H1 (cell line): ENCODE results near the gene IRF5. TPM values are rescaled to one million over a fixed set of nuclear protein-coding genes. Genes with fewer than 3 reads are reported as not detected.

Experiments
- CTCF ChIA-PET: fragments of 300-600 bp; sonication (Branson Sonifier 250); formaldehyde crosslinking; loops from one replicate; lab custom pipeline; 2021; ENCODE audit not compliant: partially characterized antibody; lab: Charles Lee
- POLR2A ChIA-PET: fragments of 300-600 bp; sonication (Branson Sonifier 250); formaldehyde crosslinking; loops from one replicate; lab custom pipeline; 2021; ENCODE audit warnings: inconsistent platforms; ENCODE audit not compliant: partially characterized antibody; lab: Charles Lee
- DNase-seq, 2 experiments: peaks; one replicate each; pipeline versions ENCODE4 v3.0.0 to v3.0.0-alpha.2; 2010 to 2022; ENCODE audit warnings: low spot score in 2 of 2, low read depth in 1 of 2, mixed read lengths in 1 of 2
- FAIRE-seq: peaks from 2 replicates; lab custom pipeline; 2011; peaks lifted over from hg19 to GRCh38; lab: Jason Lieb, UNC
- H2AFZ ChIP-seq: 2 replicates; pipeline ENCODE4 v1.8.1; 2012; ENCODE audit warnings: low read length, inconsistent platforms
- H2AK5ac ChIP-seq: 2 replicates; pipeline ENCODE4 v1.6.1; 2013; ENCODE audit warnings: low read depth, low read length
- H2BK120ac ChIP-seq: replicated peaks from 2 replicates; pipeline ENCODE3; 2013; ENCODE audit warnings: low read depth, low read length, inconsistent platforms
- H2BK12ac ChIP-seq: 2 replicates; pipeline ENCODE4 v1.6.1; 2013; ENCODE audit warnings: low read depth, low read length
- H2BK15ac ChIP-seq: 2 replicates; pipeline ENCODE4 v1.6.1; 2013; ENCODE audit warnings: low read length
- H2BK20ac ChIP-seq: 2 replicates; pipeline ENCODE4 v1.6.1; 2013; ENCODE audit warnings: low read length
- H2BK5ac ChIP-seq: 2 replicates; pipeline ENCODE4 v1.6.1; 2013; ENCODE audit warnings: low read depth, low read length
- H3K14ac ChIP-seq: 2 replicates; pipeline ENCODE4 v1.6.1; 2013; ENCODE audit warnings: inconsistent platforms; ENCODE audit not compliant: insufficient read length
- H3K18ac ChIP-seq: 2 replicates; pipeline ENCODE4 v1.6.1; 2013; ENCODE audit warnings: low read length; ENCODE audit errors: extremely low read depth
- H3K23ac ChIP-seq: 2 replicates; pipeline ENCODE4 v1.6.1; 2013; ENCODE audit warnings: inconsistent platforms; ENCODE audit not compliant: insufficient read length
- H3K23me2 ChIP-seq: 2 replicates; pipeline ENCODE4 v1.6.1; 2013; ENCODE audit warnings: low read depth, low read length
- H3K27ac ChIP-seq: 2 replicates; pipeline ENCODE4 v1.6.1; 2011; ENCODE audit warnings: low read depth, low read length, inconsistent platforms
- H3K27me3 ChIP-seq, 4 experiments: replicated peaks in 1 of 4; 1 replicate in 1 of 4; 2 replicates in 3 of 4; pipeline versions ENCODE4 v1.6.1 to v1.8.1; 2011 to 2013; ENCODE audit warnings: low read length in 3 of 4, mild to moderate bottlenecking in 3 of 4, inconsistent platforms in 2 of 4, mixed read lengths in 2 of 4, moderate library complexity in 1 of 4; ENCODE audit not compliant: control insufficient read depth in 3 of 4, insufficient read depth in 3 of 4; ENCODE audit errors: extremely low read depth in 1 of 4
- H3K36me3 ChIP-seq, 4 experiments: 2 replicates each; pipeline versions ENCODE4 v1.6.1 to v1.8.1; 2011 to 2013; ENCODE audit warnings: mild to moderate bottlenecking in 4 of 4, low read length in 3 of 4, moderate library complexity in 2 of 4, control low read depth in 1 of 4, inconsistent platforms in 1 of 4; ENCODE audit not compliant: insufficient read depth in 4 of 4, control insufficient read depth in 2 of 4
- H3K4ac ChIP-seq: replicated peaks from 2 replicates; pipeline ENCODE3; 2013; ENCODE audit warnings: low read length, low read depth, mixed read lengths, inconsistent platforms; ENCODE audit not compliant: insufficient read length
- H3K4me1 ChIP-seq, 4 experiments: replicated peaks in 1 of 4; 1 replicate in 1 of 4; 2 replicates in 3 of 4; pipeline versions ENCODE4 v1.6.1 to v1.8.1; 2011 to 2013; ENCODE audit warnings: low read length in 3 of 4, inconsistent platforms in 2 of 4, mixed read lengths in 1 of 4; ENCODE audit not compliant: insufficient read depth in 4 of 4, control insufficient read depth in 3 of 4
- H3K4me2 ChIP-seq, 2 experiments: 2 replicates each; pipeline versions ENCODE4 v1.6.1 to v1.8.1; 2011 to 2013; ENCODE audit warnings: low read depth in 2 of 2, low read length in 2 of 2, control low read depth in 1 of 2, inconsistent platforms in 1 of 2, mild to moderate bottlenecking in 1 of 2; ENCODE audit not compliant: insufficient read depth in 1 of 2
- H3K4me3 ChIP-seq, 4 experiments: fragments of 200-600, 300-600 bp in 1 of 4; sonication (generic), shearing (Covaris generic), sonication (Bioruptor Twin) in 1 of 4; 2 replicates each; pipeline versions ENCODE4 v1.5.1 to v1.8.1; 2011 to 2016; ENCODE audit warnings: low read length in 4 of 4, low read depth in 3 of 4, control low read depth in 2 of 4, inconsistent platforms in 2 of 4, mild to moderate bottlenecking in 2 of 4, mixed read lengths in 1 of 4, moderate library complexity in 1 of 4; ENCODE audit not compliant: insufficient read depth in 2 of 4; ENCODE audit errors: extremely low read depth in 1 of 4
- H3K56ac ChIP-seq: replicated peaks from 2 replicates; pipeline ENCODE3; 2013; ENCODE audit warnings: low read depth, mild to moderate bottlenecking, mixed read lengths, low read length, inconsistent platforms; ENCODE audit not compliant: insufficient read length
- H3K79me1 ChIP-seq: 2 replicates; pipeline ENCODE4 v1.6.1; 2013; ENCODE audit warnings: low read depth, low read length, control low read depth
- H3K79me2 ChIP-seq, 2 experiments: 2 replicates each; pipeline versions ENCODE4 v1.6.1 to v1.8.1; 2012 to 2013; ENCODE audit warnings: low read length in 2 of 2, mild to moderate bottlenecking in 2 of 2, inconsistent platforms in 1 of 2; ENCODE audit not compliant: insufficient read depth in 2 of 2, control insufficient read depth in 1 of 2
- H3K9ac ChIP-seq, 4 experiments: replicated peaks in 1 of 4; 1 replicate in 1 of 4; 2 replicates in 3 of 4; pipeline versions ENCODE4 v1.6.1 to v1.8.1; 2011 to 2013; ENCODE audit warnings: low read depth in 3 of 4, low read length in 3 of 4, control low read depth in 2 of 4, mild to moderate bottlenecking in 2 of 4, moderate library complexity in 2 of 4, inconsistent platforms in 1 of 4; ENCODE audit errors: extremely low read depth in 1 of 4
- H3K9me3 ChIP-seq, 2 experiments: 2 replicates each; pipeline versions ENCODE4 v1.6.1 to v1.8.1; 2012 to 2013; ENCODE audit warnings: mild to moderate bottlenecking in 2 of 2, moderate library complexity in 2 of 2, control low read depth in 1 of 2, inconsistent platforms in 1 of 2, low read depth in 1 of 2, low read length in 1 of 2, mixed read lengths in 1 of 2; ENCODE audit not compliant: insufficient read depth in 2 of 2
- H4K20me1 ChIP-seq, 2 experiments: replicated peaks in 1 of 2; 2 replicates each; pipeline versions ENCODE3 to v1.8.1; 2011 to 2013; ENCODE audit warnings: inconsistent platforms in 2 of 2, low read length in 2 of 2, mild to moderate bottlenecking in 1 of 2; ENCODE audit not compliant: insufficient read depth in 2 of 2, control insufficient read depth in 1 of 2
- H4K5ac ChIP-seq: 2 replicates; pipeline ENCODE4 v1.6.1; 2013; ENCODE audit warnings: low read length, low read depth, mixed read lengths, inconsistent platforms; ENCODE audit not compliant: insufficient read length
- H4K8ac ChIP-seq: 2 replicates; pipeline ENCODE4 v1.8.0; 2013; ENCODE audit warnings: mild to moderate bottlenecking, moderate library complexity, low read length, inconsistent platforms; ENCODE audit not compliant: insufficient read depth; ENCODE audit errors: extremely low read depth
- H4K91ac ChIP-seq: replicated peaks from 2 replicates; pipeline ENCODE3; 2013; ENCODE audit warnings: low read length, mixed read lengths, inconsistent platforms; ENCODE audit not compliant: insufficient read length
- ASH2L ChIP-seq: fragments of 200-600, 300-600 bp; sonication (generic); IDR thresholded peaks from one replicate; pipeline ENCODE4 v1.7.1; 2017; ENCODE audit warnings: low read length
- PHF8 ChIP-seq: fragments of 200-600 bp; sonication (generic); conservative IDR thresholded peaks from 2 replicates; pipeline ENCODE4 v1.7.1; 2012; ENCODE audit warnings: low read depth, mild to moderate bottlenecking, inconsistent platforms, low read length, moderate library complexity
- WGBS, 2 experiments: shearing (Covaris generic) in 1 of 2; methylation state at CpG; one replicate each; pipeline versions ENCODE4 v1.1.6 to v1.1.7; 2013 to 2015; ENCODE audit warnings: low lambda C conversion rate in 2 of 2, mixed read lengths in 2 of 2, inconsistent platforms in 1 of 2, low coverage in 1 of 2, missing lambda C conversion rate in 1 of 2; ENCODE audit not compliant: insufficient replicate concordance in 2 of 2, insufficient coverage in 1 of 2, insufficient read length in 1 of 2; ENCODE audit errors: extremely low coverage in 1 of 2, missing lambda C conversion rate in 1 of 2; 5-methylcytosine and 5-hydroxymethylcytosine counted together
- polyA plus RNA-seq, 7 experiments: library from polyadenylated mRNA; depleted of rRNA in 3 of 7; stranded (reverse) in 5 of 7; unstranded in 2 of 7; fragments of >200 nt in 5 of 7; fragments of 200-250 nt in 2 of 7; gene quantifications; 1 replicate in 5 of 7; 2 replicates in 1 of 7; 4 replicates in 1 of 7; pipeline versions ENCODE4 v1.2.1 to v1.2.3, GENCODE V29; 2011 to 2013; ENCODE audit warnings: missing spikeins in 2 of 7, mixed read lengths in 2 of 7
- total RNA-seq: library from RNA; stranded (reverse); fragmentation: NEBNext Ultra II Directional; extraction: Animal tissue kit (Norgen Biotek cat#: 25700); gene quantifications from 2 replicates; pipeline ENCODE4 v1.2.1, GENCODE V29; 2021

Gene IRF5
- total and polyA plus RNA-seq, 2 of the 8 experiments (the other 6 are each of a cell fraction or from before 2014, with no cell fraction given) = 0.28 to 1.1 TPM

DNA sequence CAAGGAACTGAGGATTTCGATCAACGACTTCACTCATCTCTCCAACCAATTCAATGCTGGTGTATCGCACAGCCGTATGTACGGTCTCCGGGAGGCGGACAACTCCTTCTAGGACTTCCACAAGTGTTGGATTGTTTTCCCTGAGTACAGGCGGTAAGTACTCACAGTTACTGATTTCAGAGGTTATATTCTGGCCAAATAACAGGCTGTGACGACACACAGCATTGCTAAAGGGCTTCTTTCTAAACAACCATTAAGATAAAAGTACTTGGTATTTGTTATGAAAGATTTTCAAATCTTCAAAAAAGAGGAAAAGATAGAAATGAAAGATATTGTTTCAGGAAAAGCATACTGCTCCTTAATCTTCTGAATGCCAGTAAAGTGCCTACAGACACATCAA is 52.2 kb downstream of the IRF5 start:
- CTCF ChIA-PET = interaction anchor here (0.5 kb wide), 1 partner anchor 93 kb away, joined by 4 read pairs; no protein-coding TSS in a partner anchor
- Histone ChIP-seq H2BK5ac (no peak overlapping the region), H2BK120ac (no peak overlapping the region), H2AFZ (no peak overlapping the region), H3K4ac (no peak overlapping the region), H3K79me2 (no peaks in the 10 kb centered on the region), H2AK5ac (no peak overlapping the region), H3K36me3 (peaks cover 5 to 72% (median 11%) of the 10 kb centered on the region in 4 experiments; a peak in 7 of 8 replicates), H3K9ac (no peak overlapping the region), H3K4me3 (no peak overlapping the region), H3K23me2 (no peaks in the 10 kb centered on the region), H4K5ac (no peak overlapping the region), H3K4me1 (peaks cover 0 to 3% (median 1%) of the 10 kb centered on the region in 4 experiments; a peak in 2 of 7 replicates), H4K20me1 (peaks cover 1% of the 10 kb centered on the region in 2 experiments), H3K56ac (no peak overlapping the region), H3K27me3 (no peaks in the 10 kb centered on the region), H4K91ac (no peak overlapping the region)
- DNase-seq (no peak), FAIRE-seq (no peak)
- POLR2A ChIA-PET = interaction anchor here (1.7 kb wide), 1 partner anchor 13 kb away, joined by 4 read pairs; no protein-coding TSS in a partner anchor
- TF ChIP-seq ASH2L (no peak), PHF8 (no peak)
- TF ChIP-seq, all 59 proteins: peak for 0
- no peak overlapping the region for H3K27ac ChIP-seq
- H3K14ac ChIP-seq = no peak overlapping the region
- 88% methylated on average over 9 of the region's 9 CpGs; no CpG with 5 or more reads in 1 of the 2 experiments for WGBS, 2 experiments
- H3K4me2 ChIP-seq = no peak overlapping the region
- H3K9me3 ChIP-seq = no peaks in the 10 kb centered on the region
- H3K23ac ChIP-seq = no peak overlapping the region
- H2BK20ac ChIP-seq = no peak overlapping the region
- no peak overlapping the region for H2BK12ac ChIP-seq
- no peak overlapping the region for H4K8ac ChIP-seq
- H2BK15ac ChIP-seq = no peak overlapping the region
- no peak overlapping the region for H3K18ac ChIP-seq
- H3K79me1 ChIP-seq = no peaks in the 10 kb centered on the region
